T-cell (primary cell): Measurements from ENCODE around the gene PLOD2. TPM values are rescaled to one million over a fixed set of nuclear protein-coding genes. Genes with fewer than 3 reads are reported as not detected.

Source experiments
- ATAC-seq, 4 experiments: fragments of 200-7000 bp in 3 of 4; fragments of 150-1000 bp in 1 of 4; cut with Tn5 transposase; replicated peaks in 1 of 4; 1 replicate in 3 of 4; 2 replicates in 1 of 4; pipeline ENCODE4 v1.10.0; 2021; ENCODE audit warnings: moderate library complexity in 3 of 4, mild to moderate bottlenecking in 2 of 4, moderate number of reproducible peaks in 1 of 4
- CTCF ChIA-PET, 2 donors: fragments of 300-600 bp; sonication (Branson Sonifier 250); formaldehyde crosslinking; loops; one replicate each; lab custom pipeline; 2022; ENCODE audit warnings: antibody characterized with exemption in 2 of 2; lab: Charles Lee
- POLR2A ChIA-PET, 2 donors: fragments of 300-600 bp; sonication (Branson Sonifier 250); formaldehyde crosslinking; loops; one replicate each; lab custom pipeline; 2022; ENCODE audit warnings: antibody characterized with exemption in 2 of 2; lab: Charles Lee
- DNase-seq, 35 experiments: peaks; one replicate each; pipeline versions ENCODE4 v3.0.0 to v3.0.0-alpha.2; 2013 to 2023
- H3K27ac ChIP-seq: one replicate; pipeline ENCODE4 v1.5.1; 2013; ENCODE audit warnings: low read length
- H3K27me3 ChIP-seq, 2 experiments: replicated peaks in 1 of 2; 1 replicate in 1 of 2; 2 replicates in 1 of 2; pipeline versions ENCODE4 v1.6.1 to v1.7.0; 2013; ENCODE audit warnings: low read length in 1 of 2, mixed read lengths in 1 of 2; ENCODE audit not compliant: control insufficient read depth in 2 of 2, insufficient read depth in 2 of 2; ENCODE audit errors: extremely low read depth in 1 of 2
- H3K36me3 ChIP-seq, 2 donors: 1 replicate in 1 of 2; 2 replicates in 1 of 2; pipeline versions ENCODE4 v1.6.1 to v1.7.0; 2013; ENCODE audit warnings: low read length in 1 of 2; ENCODE audit not compliant: control insufficient read depth in 2 of 2, insufficient read depth in 1 of 2; ENCODE audit errors: extremely low read depth in 1 of 2
- H3K4me1 ChIP-seq, 2 experiments: 1 replicate in 1 of 2; 2 replicates in 1 of 2; pipeline versions ENCODE4 v1.6.1 to v1.7.0; 2013; ENCODE audit warnings: low read length in 2 of 2, mixed read lengths in 1 of 2; ENCODE audit not compliant: insufficient read depth in 2 of 2, control insufficient read depth in 1 of 2; ENCODE audit errors: extremely low read depth in 1 of 2
- H3K4me3 ChIP-seq, 2 donors: 1 replicate in 1 of 2; 2 replicates in 1 of 2; pipeline versions ENCODE4 v1.5.1 to v1.7.0; 2013; ENCODE audit warnings: mild to moderate bottlenecking in 2 of 2, low read length in 1 of 2, moderate library complexity in 1 of 2; ENCODE audit not compliant: control insufficient read depth in 1 of 2; ENCODE audit errors: extremely low read depth in 1 of 2
- H3K9me3 ChIP-seq: 2 replicates; pipeline ENCODE4 v1.7.0; 2013
- H3K27ac Mint-ChIP-seq, 2 donors: one replicate each; pipeline ENCODE4 v1.8.0; 2020 to 2021; ENCODE audit warnings: mild to moderate bottlenecking in 2 of 2, mixed read lengths in 2 of 2
- H3K27me3 Mint-ChIP-seq, 2 donors: one replicate each; pipeline ENCODE4 v1.8.0; 2021 to 2022; ENCODE audit warnings: mixed read lengths in 2 of 2
- H3K36me3 Mint-ChIP-seq: one replicate; pipeline ENCODE4 v1.8.0; 2021; ENCODE audit warnings: mixed read lengths
- H3K4me1 Mint-ChIP-seq, 3 donors: one replicate each; pipeline ENCODE4 v1.8.0; 2020 to 2022; ENCODE audit warnings: mixed read lengths in 3 of 3, mild to moderate bottlenecking in 1 of 3
- H3K4me3 Mint-ChIP-seq, 3 donors: one replicate each; pipeline ENCODE4 v1.8.0; 2020 to 2022; ENCODE audit warnings: mild to moderate bottlenecking in 3 of 3, mixed read lengths in 3 of 3, moderate library complexity in 3 of 3
- H3K9me3 Mint-ChIP-seq, 3 donors: one replicate each; pipeline ENCODE4 v1.8.0; 2020 to 2022; ENCODE audit warnings: mixed read lengths in 3 of 3
- WGBS: methylation state at CpG from one replicate; pipeline ENCODE4 v1.1.5; 2013; ENCODE audit warnings: missing lambda C conversion rate; ENCODE audit not compliant: insufficient coverage; 5-methylcytosine and 5-hydroxymethylcytosine counted together
- total RNA-seq, 35 experiments: library from RNA in 6 of 35; stranded (reverse) in 6 of 35; fragments of 120-200 nt in 1 of 35; gene quantifications; one replicate each; pipeline versions ENCODE4 v1.2.1 to v1.2.4 and lab custom pipeline; 2013 to 2026

The PLOD2 gene
- total RNA-seq, 5 donors from 2014 or later (not counting 1 experiment from before 2014, with no cell fraction given), result 0.28 to 0.63 (median 0.46) TPM; not detected in 1

DNA sequence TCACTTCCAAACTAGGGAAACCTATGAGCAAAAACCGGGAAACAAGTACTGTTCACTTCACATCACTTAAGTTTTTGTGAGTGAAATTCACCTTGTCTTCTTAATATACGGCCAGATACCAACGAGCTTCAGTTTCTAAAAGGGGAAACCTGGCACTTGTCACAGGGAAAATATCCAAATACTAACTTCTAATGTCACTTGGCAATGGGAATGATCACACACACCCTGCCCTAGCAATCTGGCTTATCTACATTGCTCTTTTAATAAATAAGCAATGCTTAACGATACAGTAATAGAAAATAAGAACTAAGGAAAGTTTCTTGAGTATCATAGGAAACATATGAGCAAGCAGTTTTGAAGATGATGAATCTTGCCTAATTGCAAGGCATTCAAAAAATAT is 34.6 kb upstream of the PLOD2 start:
- ChIA-PET CTCF (no interaction called here), POLR2A (no interaction called here)
- Mint-ChIP-seq H3K9me3 (no peaks in the 10 kb centered on the region), H3K27me3 (peaks cover 0 to 4% of the 10 kb centered on the region in 2 donors), H3K36me3 (no peaks in the 10 kb centered on the region), H3K4me1 (no peaks in the 10 kb centered on the region), H3K4me3 (no peak overlapping the region), H3K27ac (no peak overlapping the region)
- DNase-seq (no peak), ATAC-seq (no peak)
- Histone ChIP-seq H3K27me3 (no peaks in the 10 kb centered on the region), H3K4me1 (no peaks in the 10 kb centered on the region), H3K27ac (no peak overlapping the region), H3K4me3 (no peak overlapping the region), H3K9me3 (no peaks in the 10 kb centered on the region), H3K36me3 (no peaks in the 10 kb centered on the region)
- no CpG with 5 or more reads among the region's 4 CpGs for WGBS

DNA sequence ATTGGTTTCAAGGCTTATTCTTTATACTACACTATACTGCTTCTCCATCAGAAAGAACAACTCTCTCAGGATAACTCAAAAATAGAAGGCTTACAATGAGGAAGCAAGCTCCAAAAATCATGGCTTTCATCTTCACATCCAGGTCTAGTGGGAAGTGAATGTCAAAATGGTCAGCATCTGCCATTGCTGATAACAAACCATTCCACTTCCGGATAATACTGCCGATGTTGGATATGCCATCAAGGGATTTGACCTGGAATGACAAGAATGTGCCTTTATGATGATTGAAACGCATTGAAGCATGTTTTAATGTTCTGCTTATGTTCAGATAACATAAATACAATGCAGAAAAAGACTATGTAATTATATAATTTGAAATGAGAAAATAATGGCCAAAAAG is 34.0 kb upstream of the PLOD2 start:
- ATAC-seq (no peak), DNase-seq (no peak)
- Histone ChIP-seq H3K4me3 (no peak overlapping the region), H3K36me3 (no peaks in the 10 kb centered on the region), H3K27ac (no peak overlapping the region), H3K27me3 (no peaks in the 10 kb centered on the region), H3K9me3 (no peaks in the 10 kb centered on the region), H3K4me1 (no peaks in the 10 kb centered on the region)
- no peak overlapping the region for H3K4me3 Mint-ChIP-seq
- 80% methylated on average over 1 of the region's 3 CpGs for WGBS
- POLR2A ChIA-PET, result no interaction called here
- H3K36me3 Mint-ChIP-seq, result no peaks in the 10 kb centered on the region
- H3K27me3 Mint-ChIP-seq, result peaks cover 0 to 4% of the 10 kb centered on the region in 2 donors
- no peak overlapping the region for H3K27ac Mint-ChIP-seq
- CTCF ChIA-PET, result no interaction called here
- H3K4me1 Mint-ChIP-seq, result no peaks in the 10 kb centered on the region
- no peaks in the 10 kb centered on the region for H3K9me3 Mint-ChIP-seq

DNA sequence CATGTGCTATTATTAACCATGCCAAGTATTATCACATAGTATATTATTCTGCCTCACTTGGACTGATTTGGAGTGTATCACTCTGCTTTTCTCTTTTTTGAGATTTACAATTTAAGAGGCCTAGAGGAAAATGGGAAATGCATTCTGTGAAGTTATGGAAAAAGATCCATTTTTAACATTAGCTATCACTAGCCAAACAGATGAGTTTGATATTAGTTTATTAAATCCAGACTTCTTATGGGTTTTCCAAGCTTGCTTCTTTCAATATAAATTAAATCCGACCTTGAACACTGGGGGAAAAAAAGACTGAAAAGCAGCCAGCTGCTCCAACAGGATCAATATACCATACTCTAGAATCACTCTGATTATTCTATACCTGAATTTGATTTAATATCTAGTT is 30.1 kb upstream of the PLOD2 start:
- CTCF ChIA-PET, result interaction anchor here (0.7 to 2.5 kb wide), 6 partner anchors 36 to 387 kb away, joined by 3 to 28 read pairs (median 10); no protein-coding TSS in a partner anchor

DNA sequence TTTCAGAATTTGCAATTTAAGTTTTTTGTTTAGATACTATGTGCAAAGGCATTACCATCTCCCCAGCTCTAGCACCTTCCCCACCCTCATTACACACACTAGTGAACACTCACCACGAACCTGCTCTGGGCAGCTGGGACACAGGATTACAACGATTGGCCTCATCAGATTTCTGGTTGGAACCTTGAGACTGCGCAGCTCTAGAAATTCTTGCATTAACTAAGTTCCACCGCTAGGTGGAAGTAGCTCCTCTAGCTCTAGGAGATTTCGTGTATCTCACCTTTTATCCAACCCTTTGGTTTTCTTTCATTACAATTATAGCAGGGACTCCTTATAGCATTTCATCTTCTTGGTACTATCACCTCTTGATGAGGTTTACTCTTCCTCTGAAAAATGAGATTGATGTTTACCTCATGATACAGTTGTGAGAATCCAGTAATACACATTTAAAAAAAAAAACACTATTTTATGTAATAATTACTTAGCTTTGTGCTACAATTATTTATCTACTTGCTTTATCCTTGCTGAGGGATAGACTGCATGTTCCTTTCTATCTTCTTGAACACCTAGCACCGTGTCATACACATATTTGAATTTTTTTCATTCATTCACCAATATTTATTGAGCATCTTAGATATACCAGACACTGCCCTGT is 28.7 kb upstream of the PLOD2 start:
- ATAC-seq, result peak in 3 of 4 experiments; percentile 36 to 50 (median 37)

More for the DNA sequence above, 30.1 kb upstream of the PLOD2 start:
- POLR2A ChIA-PET, result interaction anchor here in 1 of 2 donors (0.6 kb wide), 1 partner anchor 165 kb away, joined by 3 read pairs; no protein-coding TSS in a partner anchor
- no peak overlapping the region for H3K27ac Mint-ChIP-seq
- no peak overlapping the region for H3K4me3 Mint-ChIP-seq
- H3K4me1 Mint-ChIP-seq, result no peaks in the 10 kb centered on the region
- H3K4me3 ChIP-seq, result no peak overlapping the region
- no peak for ATAC-seq
- WGBS, result no CpG with 5 or more reads among the region's 1 CpG
- no peak for DNase-seq
- no peaks in the 10 kb centered on the region for H3K36me3 ChIP-seq
- no peaks in the 10 kb centered on the region for H3K9me3 Mint-ChIP-seq
- H3K27ac ChIP-seq, result no peak overlapping the region
- H3K9me3 ChIP-seq, result no peaks in the 10 kb centered on the region
- H3K27me3 ChIP-seq, result no peaks in the 10 kb centered on the region
- H3K36me3 Mint-ChIP-seq, result no peaks in the 10 kb centered on the region
- no peaks in the 10 kb centered on the region for H3K4me1 ChIP-seq
- peaks cover 0 to 13% of the 10 kb centered on the region in 2 donors for H3K27me3 Mint-ChIP-seq

DNA sequence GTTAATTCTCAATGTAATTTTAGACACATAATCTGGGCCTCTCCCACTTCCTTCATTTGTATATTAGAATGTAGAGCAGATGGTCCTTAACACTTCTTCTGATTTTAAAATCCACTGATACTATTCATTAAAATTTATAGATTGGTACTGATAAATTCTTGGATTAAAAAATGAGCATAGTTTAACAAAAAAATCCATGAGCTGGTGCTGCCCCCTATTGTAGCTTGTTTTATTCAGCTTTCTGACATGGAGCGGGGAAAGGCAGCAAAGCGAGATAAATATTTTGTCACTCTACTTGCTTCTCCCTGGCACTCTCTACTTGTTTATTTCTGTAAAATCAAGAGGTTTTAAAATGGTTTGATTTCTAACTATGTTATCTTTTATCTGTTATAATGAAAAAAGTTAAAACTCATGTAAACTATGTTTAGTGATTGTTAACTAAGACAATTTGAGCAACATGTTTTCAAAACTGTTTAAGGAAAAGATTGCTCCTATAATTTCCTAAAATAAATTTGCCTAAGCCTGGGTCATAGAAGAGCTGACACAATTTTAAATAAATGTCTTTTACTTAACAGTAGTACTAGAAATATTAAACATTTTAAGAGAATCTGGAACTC is 26.5 kb upstream of the PLOD2 start:
- Histone ChIP-seq H3K27me3 (no peaks in the 10 kb centered on the region), H3K4me1 (no peaks in the 10 kb centered on the region), H3K36me3 (no peaks in the 10 kb centered on the region), H3K4me3 (no peak overlapping the region), H3K27ac (no peak overlapping the region), H3K9me3 (no peaks in the 10 kb centered on the region)
- no peak for ATAC-seq
- Mint-ChIP-seq H3K4me1 (no peaks in the 10 kb centered on the region), H3K27ac (no peak overlapping the region), H3K27me3 (peaks cover 0 to 13% of the 10 kb centered on the region in 2 donors), H3K36me3 (no peaks in the 10 kb centered on the region), H3K4me3 (no peak overlapping the region), H3K9me3 (no peaks in the 10 kb centered on the region)
- WGBS, result no CpG with 5 or more reads among the region's 2 CpGs
- ChIA-PET CTCF (interaction anchor here in 1 of 2 donors (1.6 kb wide), 1 partner anchor 390 kb away, joined by 3 read pairs; no protein-coding TSS in a partner anchor), POLR2A (interaction anchor here in 1 of 2 donors (0.6 kb wide), 1 partner anchor 196 kb away, joined by 7 read pairs; no protein-coding TSS in a partner anchor)
- no peak for DNase-seq

More for the DNA sequence above, 28.7 kb upstream of the PLOD2 start:
- no peaks in the 10 kb centered on the region for H3K9me3 ChIP-seq
- Mint-ChIP-seq H3K27me3 (peaks cover 0 to 13% of the 10 kb centered on the region in 2 donors), H3K4me3 (no peak overlapping the region), H3K4me1 (no peaks in the 10 kb centered on the region), H3K36me3 (no peaks in the 10 kb centered on the region), H3K27ac (no peak overlapping the region), H3K9me3 (no peaks in the 10 kb centered on the region)
- H3K36me3 ChIP-seq, result no peaks in the 10 kb centered on the region
- no peak overlapping the region for H3K4me3 ChIP-seq
- H3K27me3 ChIP-seq, result no peaks in the 10 kb centered on the region
- no peaks in the 10 kb centered on the region for H3K4me1 ChIP-seq
- WGBS, result 18% methylated on average over 3 of the region's 6 CpGs
- peak in 2 of 35 experiments; percentile 2 to 42 for DNase-seq
- H3K27ac ChIP-seq, result no peak overlapping the region
- CTCF ChIA-PET, result interaction anchor here (0.6 to 2.5 kb wide), 17 partner anchors 8 to 1642 kb away, joined by 3 to 28 read pairs (median 4); no protein-coding TSS in a partner anchor
- POLR2A ChIA-PET, result no interaction called here

DNA sequence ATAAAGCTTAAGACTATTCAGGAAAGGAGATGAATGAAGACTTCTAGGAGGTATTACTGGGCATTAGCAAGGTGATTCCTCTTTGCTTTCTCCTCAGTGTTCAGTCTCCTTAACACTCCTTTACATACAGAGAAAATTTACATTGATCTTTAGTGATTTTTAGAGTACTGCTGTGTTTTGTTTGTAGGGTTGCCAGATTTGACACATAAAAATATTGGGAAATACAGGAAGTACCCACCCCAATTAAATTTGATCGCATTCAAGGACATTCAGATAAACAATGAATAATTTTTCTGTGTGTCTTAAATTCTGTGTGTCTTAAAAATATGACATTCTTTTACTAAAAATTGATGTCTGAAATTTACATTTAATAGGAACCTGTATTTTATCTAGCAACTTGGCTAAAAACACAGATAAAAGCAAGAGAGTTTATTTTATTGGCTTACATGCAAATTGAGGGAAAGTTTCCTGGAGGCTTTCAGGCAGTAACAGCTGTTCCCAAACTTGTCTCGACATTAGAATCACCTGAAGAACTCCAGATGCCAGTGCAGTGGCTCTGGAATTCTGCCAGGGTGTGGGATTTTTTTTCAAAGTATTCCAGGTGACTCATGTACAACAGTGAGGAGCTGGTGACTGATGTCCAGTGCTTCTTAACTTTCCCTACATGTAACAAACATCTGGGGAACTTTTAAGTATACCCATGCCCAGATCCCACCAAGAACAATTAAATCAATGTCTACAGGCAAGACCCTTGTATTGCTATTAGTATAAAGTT is 23.4 kb upstream of the PLOD2 start:
- CTCF ChIA-PET, result interaction anchor here in 1 of 2 donors (0.6 kb wide), 1 partner anchor 415 kb away, joined by 4 read pairs; no protein-coding TSS in a partner anchor
- POLR2A ChIA-PET, result no interaction called here
- no peak overlapping the region for H3K4me3 ChIP-seq
- Mint-ChIP-seq H3K4me1 (no peaks in the 10 kb centered on the region), H3K36me3 (no peaks in the 10 kb centered on the region), H3K9me3 (no peaks in the 10 kb centered on the region), H3K4me3 (no peak overlapping the region), H3K27me3 (peaks cover 0 to 11% of the 10 kb centered on the region in 2 donors), H3K27ac (no peak overlapping the region)
- no peak for DNase-seq
- no peaks in the 10 kb centered on the region for H3K36me3 ChIP-seq
- no peaks in the 10 kb centered on the region for H3K27me3 ChIP-seq
- no peak for ATAC-seq
- no peaks in the 10 kb centered on the region for H3K9me3 ChIP-seq
- no peak overlapping the region for H3K27ac ChIP-seq
- WGBS, result 0% methylated on average over 1 of the region's 2 CpGs
- H3K4me1 ChIP-seq, result no peaks in the 10 kb centered on the region
